HK-2 (cell line): Measurements from ENCODE around the gene DRICH1.
A peak's percentile ranks its signal among the peaks of the same experiment; 100 is the strongest.
"Not testable (repeated sequence)": the region's sequence is repeated elsewhere in the genome, so short reads cannot be mapped to it uniquely, and the experiment has no call there.

ENCODE experiments used
- DNase-seq: peaks from one replicate; pipeline ENCODE4 v3.0.0-alpha.2; 2018; ENCODE audit not compliant: unreplicated experiment

Gene DRICH1

GRCh38 chr22:23598805-23599518 is 33.2 kb downstream of the DRICH1 start:
- no peak for DNase-seq

GRCh38 chr22:23597576-23598268 is 34.4 kb downstream of the DRICH1 start:
- not testable (repeated sequence) for DNase-seq

GRCh38 chr22:23595904-23596303 is 36.2 kb downstream of the DRICH1 start:
- DNase-seq: not testable (repeated sequence)

- DNase-seq: no peak
Observed at GRCh38 chr22:23591846-23592245, 40.3 kb downstream of the DRICH1 start.

- DNase-seq: peak; percentile 37
Observed at GRCh38 chr22:23591201-23591791, 40.8 kb downstream of the DRICH1 start.

GRCh38 chr22:23583836-23584235 is 48.3 kb downstream of the DRICH1 start:
- DNase-seq: no peak

- no peak for DNase-seq
Observed at GRCh38 chr22:23583153-23583552, 49.0 kb downstream of the DRICH1 start.

GRCh38 chr22:23581260-23581650 is 50.9 kb downstream of the DRICH1 start:
- DNase-seq: no peak

- DNase-seq: no peak
Observed at GRCh38 chr22:23580576-23581259, 51.4 kb downstream of the DRICH1 start.

GRCh38 chr22:23579870-23580575 is 52.1 kb downstream of the DRICH1 start, which contains the start of gene IGLL1:
IGLL1 (minus strand) TSS chr22:23580290; CDS start chr22:23580190, 100 bp downstream.
- DNase-seq: no peak

GRCh38 chr22:23579280-23579679 is 52.8 kb downstream of the DRICH1 start:
- no peak for DNase-seq

GRCh38 chr22:23578306-23578705 is 53.8 kb downstream of the DRICH1 start:
- no peak for DNase-seq

GRCh38 chr22:23576681-23577080 is 55.4 kb downstream of the DRICH1 start:
- no peak for DNase-seq

- DNase-seq: no peak
Observed at GRCh38 chr22:23575601-23576000, 56.5 kb downstream of the DRICH1 start.

- no peak for DNase-seq
Observed at GRCh38 chr22:23574877-23575276, 57.2 kb downstream of the DRICH1 start.

GRCh38 chr22:23574371-23574811 is 57.7 kb downstream of the DRICH1 start:
- DNase-seq: no peak

- not testable (repeated sequence) for DNase-seq
Observed at GRCh38 chr22:23573701-23574235, 58.4 kb downstream of the DRICH1 start.

- DNase-seq: not testable (repeated sequence)
Observed at GRCh38 chr22:23573106-23573505, 59.0 kb downstream of the DRICH1 start.

GRCh38 chr22:23571486-23571885 is 60.6 kb downstream of the DRICH1 start:
- DNase-seq: no peak

- no peak for DNase-seq
Observed at GRCh38 chr22:23570681-23571080, 61.4 kb downstream of the DRICH1 start.

GRCh38 chr22:23569716-23570115 is 62.4 kb downstream of the DRICH1 start:
- no peak for DNase-seq
